ENCODE measurements around the gene NFIA. TPM values are rescaled to one million over a fixed set of nuclear protein-coding genes. Genes with fewer than 3 reads are reported as not detected.

The NFIA gene
- total RNA-seq, 2 donors from 2014 or later = 61.4 to 86.3 TPM

DNA sequence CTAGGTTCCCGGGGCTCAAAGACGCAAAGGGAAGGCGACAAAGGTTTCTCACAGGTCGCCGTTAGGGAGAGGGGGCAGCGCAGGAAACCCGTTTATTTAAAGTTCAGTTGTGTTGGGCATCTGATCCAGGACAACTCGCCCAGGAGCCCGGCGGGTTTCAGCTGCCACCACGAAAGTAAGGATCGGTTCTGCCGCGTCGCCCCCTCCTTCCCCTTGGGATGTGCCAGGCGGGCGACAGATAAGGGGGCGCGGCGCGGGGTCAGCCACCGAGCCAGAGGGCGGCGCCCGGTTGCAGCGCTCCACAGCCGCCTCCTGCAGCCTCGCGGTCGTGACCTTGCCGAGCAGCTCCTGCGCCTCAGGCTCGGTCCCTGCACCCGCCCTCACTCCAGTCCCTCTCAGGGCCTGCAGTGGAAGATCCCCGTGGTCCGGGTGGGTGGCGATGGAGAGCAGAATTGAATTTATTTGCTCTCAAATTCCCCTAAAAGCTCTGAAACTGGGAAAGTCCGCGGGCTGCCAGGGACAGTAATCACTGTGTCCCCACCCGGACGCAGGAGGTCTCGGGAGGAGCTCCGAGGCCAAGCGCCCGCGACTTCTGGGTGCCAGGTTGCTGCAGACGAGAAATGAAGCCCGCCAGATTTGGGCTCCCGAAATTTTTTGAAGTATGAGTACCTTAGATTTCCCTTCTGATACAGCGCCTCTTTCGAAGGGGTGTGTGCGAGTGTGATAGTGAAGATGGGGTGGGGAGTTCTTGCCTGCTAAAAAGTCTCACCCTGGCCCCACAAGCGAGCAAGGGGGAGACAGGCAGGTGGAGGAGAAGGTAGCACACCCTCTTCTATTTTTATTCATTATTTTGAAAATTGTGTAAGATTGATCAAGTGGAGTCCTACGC is 28.4 kb upstream of the NFIA start:
- H3K27ac ChIP-seq = peak overlapping the region; percentile 64 to 95
- H3K36me3 ChIP-seq = no peaks in the 10 kb centered on the region
- peak overlapping the region; percentile 22 to 29 for H3K4me3 ChIP-seq
- H3K9me3 ChIP-seq = no peaks in the 10 kb centered on the region
- TF ChIP-seq POLR2A (IDR thresholded peaks at IDR 0.05) = no peak
- TF ChIP-seq, protein P1, sequence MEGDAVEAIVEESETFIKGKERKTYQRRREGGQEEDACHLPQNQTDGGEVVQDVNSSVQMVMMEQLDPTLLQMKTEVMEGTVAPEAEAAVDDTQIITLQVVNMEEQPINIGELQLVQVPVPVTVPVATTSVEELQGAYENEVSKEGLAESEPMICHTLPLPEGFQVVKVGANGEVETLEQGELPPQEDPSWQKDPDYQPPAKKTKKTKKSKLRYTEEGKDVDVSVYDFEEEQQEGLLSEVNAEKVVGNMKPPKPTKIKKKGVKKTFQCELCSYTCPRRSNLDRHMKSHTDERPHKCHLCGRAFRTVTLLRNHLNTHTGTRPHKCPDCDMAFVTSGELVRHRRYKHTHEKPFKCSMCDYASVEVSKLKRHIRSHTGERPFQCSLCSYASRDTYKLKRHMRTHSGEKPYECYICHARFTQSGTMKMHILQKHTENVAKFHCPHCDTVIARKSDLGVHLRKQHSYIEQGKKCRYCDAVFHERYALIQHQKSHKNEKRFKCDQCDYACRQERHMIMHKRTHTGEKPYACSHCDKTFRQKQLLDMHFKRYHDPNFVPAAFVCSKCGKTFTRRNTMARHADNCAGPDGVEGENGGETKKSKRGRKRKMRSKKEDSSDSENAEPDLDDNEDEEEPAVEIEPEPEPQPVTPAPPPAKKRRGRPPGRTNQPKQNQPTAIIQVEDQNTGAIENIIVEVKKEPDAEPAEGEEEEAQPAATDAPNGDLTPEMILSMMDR (IDR thresholded peaks at IDR 0.05) = no peak
- TF ChIP-seq POLR2AphosphoS5 (IDR thresholded peaks at IDR 0.05) = no peak
- WGBS = 22% methylated on average over 54 of the region's 54 CpGs
- no peaks in the 10 kb centered on the region for H3K27me3 ChIP-seq (replicated peaks; ENCODE audit: insufficient read depth)
- no peak for DNase-seq (ENCODE audit: low spot score)
- peaks cover 6% of the 10 kb centered on the region for H3K4me1 ChIP-seq (replicated peaks)
- intact Hi-C loops (cut with DNase I) = loop anchor here (2.0 to 10.0 kb wide), 6 partner anchors 25 to 798 kb away; no protein-coding TSS in a partner anchor

DNA sequence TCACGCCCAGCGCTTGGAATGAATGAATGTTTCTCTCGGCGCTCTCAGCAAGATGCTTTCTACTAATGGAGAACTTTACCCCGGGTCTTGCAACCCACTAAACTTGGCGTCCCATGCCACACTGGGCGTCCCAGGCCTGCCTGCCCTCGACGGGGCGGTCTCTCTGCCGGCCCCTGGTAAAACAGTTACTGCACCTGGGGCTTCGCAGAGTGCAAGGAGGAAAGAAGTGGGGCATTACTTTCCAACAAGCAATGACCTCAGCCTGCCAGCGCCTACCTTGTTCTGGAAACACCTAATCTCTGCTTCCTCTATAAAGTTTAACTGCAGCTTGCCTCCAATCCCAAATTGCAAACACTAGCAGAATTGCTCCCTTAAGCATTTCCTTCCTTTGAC is 27.8 kb upstream of the NFIA start:
- 84% methylated on average over 13 of the region's 13 CpGs for WGBS
- H3K27me3 ChIP-seq (replicated peaks; ENCODE audit: insufficient read depth) = no peaks in the 10 kb centered on the region
- intact Hi-C loops (cut with DNase I) = loop anchor here (5.0 to 10.0 kb wide), 5 partner anchors 130 to 798 kb away; no protein-coding TSS in a partner anchor
- H3K4me3 ChIP-seq = no peak overlapping the region
- peak overlapping the region; percentile 64 to 95 for H3K27ac ChIP-seq
- DNase-seq (ENCODE audit: low spot score) = no peak
- no peaks in the 10 kb centered on the region for H3K36me3 ChIP-seq
- no peak for TF ChIP-seq POLR2A (IDR thresholded peaks at IDR 0.05)
- TF ChIP-seq, protein P1 (IDR thresholded peaks at IDR 0.05) = no peak
- no peak for TF ChIP-seq POLR2AphosphoS5 (IDR thresholded peaks at IDR 0.05)
- no peaks in the 10 kb centered on the region for H3K9me3 ChIP-seq
- H3K4me1 ChIP-seq (replicated peaks) = peaks cover 6% of the 10 kb centered on the region

GRCh38 chr1:61055110-61055614 is 27.2 kb upstream of the NFIA start:
- intact Hi-C loops (cut with DNase I) = loop anchor here (10.0 kb wide), 1 partner anchor 130 kb away; no protein-coding TSS in a partner anchor
- Histone ChIP-seq H3K27me3 (replicated peaks; ENCODE audit: insufficient read depth) (no peaks in the 10 kb centered on the region), H3K4me1 (replicated peaks) (peaks cover 6% of the 10 kb centered on the region), H3K36me3 (no peaks in the 10 kb centered on the region), H3K4me3 (no peak overlapping the region), H3K27ac (peak overlapping the region; percentile 64 to 95), H3K9me3 (no peaks in the 10 kb centered on the region)
- TF ChIP-seq, protein P1 (IDR thresholded peaks at IDR 0.05) = peak in 1 of 4 experiments; percentile 1
- TF ChIP-seq POLR2AphosphoS5 (IDR thresholded peaks at IDR 0.05) = no peak
- DNase-seq (ENCODE audit: low spot score) = no peak

DNA sequence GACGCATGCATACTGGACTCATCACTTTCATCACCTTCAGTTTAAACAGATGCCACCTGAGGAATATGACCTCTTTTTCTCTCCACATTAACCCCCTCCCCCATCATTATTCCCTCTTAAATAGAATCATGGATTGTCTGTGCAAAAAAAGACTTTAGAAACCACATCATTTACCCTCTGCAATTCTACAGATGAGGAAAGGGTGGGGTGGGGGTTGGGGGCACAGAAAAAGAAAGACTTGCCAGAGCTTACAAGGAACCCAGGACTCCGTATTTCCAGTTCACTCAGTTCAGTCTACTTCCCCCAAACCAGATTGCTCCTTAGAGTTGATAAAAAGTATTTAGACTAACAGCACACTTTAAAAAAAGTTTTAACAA is 26.2 kb upstream of the NFIA start:
- peak overlapping the region; percentile 52 to 60 for H3K4me3 ChIP-seq
- peak overlapping the region; percentile 64 to 95 for H3K27ac ChIP-seq
- DNase-seq (ENCODE audit: low spot score) = no peak
- no peaks in the 10 kb centered on the region for H3K9me3 ChIP-seq
- intact Hi-C loops (cut with DNase I) = loop anchor here (10.0 kb wide), 1 partner anchor 129 kb away; no protein-coding TSS in a partner anchor
- WGBS = 47% methylated on average over 2 of the region's 2 CpGs
- peaks cover 6% of the 10 kb centered on the region for H3K4me1 ChIP-seq (replicated peaks)
- H3K27me3 ChIP-seq (replicated peaks; ENCODE audit: insufficient read depth) = no peaks in the 10 kb centered on the region
- no peak for TF ChIP-seq POLR2A (IDR thresholded peaks at IDR 0.05)
- TF ChIP-seq, protein P1 (IDR thresholded peaks at IDR 0.05) = no peak
- no peak for TF ChIP-seq POLR2AphosphoS5 (IDR thresholded peaks at IDR 0.05)
- no peaks in the 10 kb centered on the region for H3K36me3 ChIP-seq

Data from prostate gland (tissue), 2 donors.